NCI-H1105 (cell line): ENCODE data around the gene ANO1.

ENCODE experiments used
- DNase-seq: peaks from one replicate; lab custom pipeline; 2025; lab: John Stamatoyannopoulos, UW

ANO1 gene

DNA sequence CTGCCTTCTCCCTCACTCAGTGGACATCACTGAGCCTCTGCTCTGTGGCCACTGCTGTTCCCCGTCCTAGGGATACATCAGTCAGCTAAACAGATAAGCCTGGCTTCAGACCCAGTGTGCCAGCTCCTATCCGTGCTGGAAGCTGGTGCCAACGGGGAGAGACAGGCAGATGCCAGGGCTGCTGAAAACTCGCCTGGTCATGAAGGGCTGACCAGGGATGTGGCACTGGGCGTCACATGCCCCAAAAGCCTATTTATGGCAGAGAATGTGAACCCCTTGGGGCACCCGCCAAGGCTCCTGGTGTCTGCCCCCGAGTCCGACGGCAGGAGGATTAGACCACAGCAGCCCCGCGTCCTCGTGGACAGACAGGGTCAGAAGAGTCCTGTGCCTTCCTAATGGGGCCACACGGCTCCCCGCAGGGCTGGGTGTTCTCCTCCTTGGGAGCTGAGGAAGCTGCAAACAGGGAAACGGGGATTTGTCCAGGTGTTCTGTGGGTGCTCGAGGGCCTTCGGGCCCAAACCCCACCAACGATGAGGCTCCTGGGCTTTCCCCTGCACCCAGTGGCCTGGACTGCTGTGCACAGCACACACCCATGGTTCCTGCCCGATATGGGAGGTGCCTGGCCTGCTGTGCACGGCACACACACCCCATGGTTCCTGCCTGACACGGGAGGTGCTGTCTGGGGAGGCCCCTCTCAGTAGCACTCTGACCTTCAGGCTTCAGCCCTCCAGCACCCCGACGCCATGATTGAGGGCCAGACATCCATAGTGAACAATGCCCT is 19.9 kb downstream of the ANO1 start:
- DNase-seq: no peak

DNA sequence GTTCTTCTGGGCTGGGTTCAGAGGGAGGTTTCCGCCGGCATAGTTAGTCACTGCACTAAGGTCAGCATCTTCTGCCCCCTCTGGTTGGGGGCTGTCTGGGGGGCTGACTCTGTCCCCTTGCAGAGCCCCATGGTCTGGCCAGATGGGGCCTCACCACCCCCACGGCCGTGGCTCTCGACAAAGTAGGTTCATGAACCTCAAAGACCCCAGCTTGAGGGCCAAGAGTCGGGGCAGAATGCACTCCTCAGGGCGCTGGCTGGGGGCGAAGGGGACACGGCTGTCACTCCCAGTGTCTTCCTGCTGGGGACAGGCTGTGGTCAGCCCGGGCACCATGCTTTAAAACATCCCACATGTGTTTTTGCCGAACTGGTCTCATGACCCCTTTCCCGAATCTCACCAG is 20.8 kb downstream of the ANO1 start:
- DNase-seq: no peak

DNA sequence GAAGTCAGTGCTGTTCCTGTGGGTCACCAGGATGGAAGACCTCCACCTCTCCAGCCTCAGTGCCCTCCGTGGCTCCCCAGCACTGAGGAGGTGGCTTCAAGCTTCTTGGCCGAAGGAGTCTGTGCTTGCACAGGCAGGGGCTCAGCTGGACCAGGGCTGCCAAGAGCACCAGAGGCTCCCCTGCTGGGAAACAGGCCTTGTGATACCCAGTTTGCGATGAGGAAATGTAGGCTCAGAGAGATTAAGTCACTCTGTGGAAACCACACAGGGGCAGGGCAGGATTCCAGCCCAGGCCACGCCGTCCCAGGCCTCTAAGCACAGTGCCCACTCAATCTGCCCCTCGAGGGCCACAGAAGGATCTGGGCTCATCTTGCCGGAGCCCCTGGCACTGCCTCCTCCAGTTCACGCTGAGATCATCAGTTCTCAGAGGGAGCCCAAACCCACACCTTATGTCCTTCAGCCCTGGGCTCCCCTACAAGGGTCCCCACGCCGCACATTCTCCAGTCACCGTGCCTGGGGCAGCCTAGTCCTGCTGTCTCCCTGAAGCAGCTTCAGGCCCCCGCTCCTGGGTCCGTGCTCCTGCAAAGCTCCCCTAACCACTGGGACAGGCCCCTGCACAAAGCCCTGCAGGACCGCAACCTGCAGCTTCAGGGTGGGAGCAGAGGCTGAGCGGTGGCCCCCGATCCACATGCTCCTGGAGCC is 21.6 kb downstream of the ANO1 start:
- DNase-seq: no peak

DNA sequence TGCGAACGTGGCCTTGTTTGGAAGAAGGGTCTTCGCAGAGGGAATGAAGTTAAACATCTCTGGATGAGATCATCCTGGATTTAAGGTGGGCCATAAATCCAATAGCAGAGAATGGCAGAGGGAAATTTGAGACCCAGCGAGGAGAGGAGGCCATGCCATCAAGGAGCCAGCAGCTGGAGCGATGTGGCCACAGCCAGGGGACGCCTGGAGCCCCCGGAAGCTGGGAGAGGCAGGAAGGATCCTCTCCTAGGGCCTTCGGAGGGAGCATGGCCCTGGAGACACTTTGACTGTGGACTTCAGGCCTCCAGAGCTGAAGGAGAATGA is 22.1 kb downstream of the ANO1 start:
- no peak for DNase-seq

DNA sequence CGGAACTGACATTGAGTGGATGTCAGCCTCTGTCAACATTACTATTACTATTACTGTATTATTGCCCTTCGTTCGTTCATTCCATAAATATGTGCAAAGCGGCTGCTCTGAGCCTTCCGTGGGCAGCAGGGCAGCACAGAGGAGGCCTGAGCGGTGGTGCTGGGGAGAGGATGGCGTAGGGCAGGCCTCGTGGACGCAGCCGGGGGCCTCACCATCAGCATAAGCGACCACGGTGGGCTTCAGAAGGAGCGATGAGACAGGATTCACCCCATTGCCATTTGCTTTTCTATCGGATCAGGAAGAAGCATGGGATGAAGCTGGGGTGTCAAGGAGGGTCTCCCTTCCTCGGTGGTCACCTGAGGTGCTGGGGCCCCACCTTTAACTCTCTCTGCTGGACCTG is 22.7 kb downstream of the ANO1 start:
- DNase-seq: no peak

DNA sequence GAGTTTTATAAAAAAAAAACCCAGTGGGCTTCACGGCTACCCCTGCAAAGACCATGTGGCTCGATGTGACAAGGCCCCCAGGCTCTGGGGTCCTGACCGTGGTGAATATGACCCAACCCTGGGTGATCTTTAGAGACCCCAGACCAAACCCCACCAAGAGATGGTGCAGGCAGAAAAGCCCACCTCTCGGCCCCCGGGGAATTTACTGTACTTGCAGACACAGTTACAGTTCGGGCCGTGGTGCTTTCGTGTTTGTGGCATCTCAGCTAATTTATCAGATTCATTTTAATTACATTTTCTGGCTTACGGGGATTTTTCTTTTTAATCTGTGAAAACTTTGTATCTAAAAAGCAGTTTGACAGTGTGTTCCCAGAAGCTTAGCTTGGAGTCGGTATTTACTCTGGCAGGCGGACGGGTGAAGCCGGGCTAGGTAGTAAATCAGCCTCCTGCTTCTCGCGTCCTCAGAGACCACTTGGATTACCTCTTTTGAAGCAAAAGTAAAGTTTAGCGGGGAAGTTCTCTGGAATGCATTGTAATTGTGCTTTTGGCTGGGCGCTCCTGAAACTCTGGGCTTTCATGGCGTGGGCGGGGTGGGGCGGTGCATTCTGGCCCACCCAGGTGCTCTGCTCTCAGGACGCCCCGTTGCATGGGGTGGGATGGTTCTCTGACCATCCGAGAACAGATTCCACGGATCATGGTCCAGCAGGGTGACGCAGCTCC is 25.3 kb downstream of the ANO1 start:
- DNase-seq: no peak

DNA sequence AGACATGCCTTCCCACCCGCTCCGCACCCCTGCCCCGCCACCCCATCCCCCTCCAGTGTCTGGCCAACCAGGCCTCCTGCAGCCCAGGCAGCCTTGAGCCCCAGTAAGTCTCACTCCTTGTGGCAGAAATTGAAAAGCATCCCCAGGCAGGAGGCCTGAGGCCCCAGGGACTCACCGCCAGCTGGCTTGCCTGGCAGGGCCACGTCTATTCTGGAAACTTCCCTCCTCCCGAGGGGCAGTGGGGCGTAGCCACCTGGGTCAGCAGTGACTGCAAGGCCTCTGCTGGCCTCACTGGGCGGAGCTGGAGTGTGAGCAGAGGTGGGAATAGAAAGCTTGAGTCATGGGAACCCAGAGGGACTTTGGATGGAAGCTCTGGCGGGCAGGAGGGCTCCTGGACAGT is 26.3 kb downstream of the ANO1 start:
- no peak for DNase-seq

DNA sequence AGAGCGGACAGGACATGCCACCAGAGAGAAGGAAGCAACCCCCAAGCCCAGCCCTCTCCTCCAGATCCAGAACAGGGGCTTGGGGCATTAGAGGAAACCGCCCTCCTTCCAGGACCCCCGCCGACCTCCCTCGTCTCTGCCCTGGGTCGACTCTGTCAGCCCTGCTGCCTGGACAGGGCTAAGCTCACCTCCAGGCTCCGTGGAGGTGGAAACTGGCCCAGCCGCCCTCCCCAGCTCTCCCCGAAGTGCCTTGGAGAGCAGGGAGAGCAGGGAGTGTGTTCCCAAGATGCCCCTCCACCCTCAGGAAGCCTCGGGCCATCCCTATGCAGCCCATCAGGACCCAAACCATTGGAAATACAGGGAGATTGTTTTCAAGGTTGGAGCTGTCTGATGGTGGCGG is 26.8 kb downstream of the ANO1 start:
- DNase-seq: no peak

DNA sequence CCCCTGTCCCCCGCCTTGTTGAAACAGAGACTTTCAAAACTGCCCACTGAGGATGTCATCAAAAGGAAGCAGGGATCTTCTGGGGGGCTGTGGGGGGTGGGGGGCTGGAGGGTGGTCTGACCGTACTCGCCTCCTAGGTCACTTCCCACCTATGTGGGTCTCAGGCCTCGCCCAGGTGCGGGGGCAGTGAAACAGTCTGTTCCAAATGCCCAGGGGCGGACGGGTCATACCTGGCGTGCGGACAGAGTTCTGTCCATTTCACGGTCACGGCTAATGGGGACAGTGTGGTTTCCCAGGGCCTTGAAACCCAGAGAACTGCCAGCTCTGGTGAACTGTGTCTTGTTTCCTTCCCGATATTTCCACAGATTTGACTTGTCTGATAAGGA is 27.2 kb downstream of the ANO1 start:
- DNase-seq: no peak

DNA sequence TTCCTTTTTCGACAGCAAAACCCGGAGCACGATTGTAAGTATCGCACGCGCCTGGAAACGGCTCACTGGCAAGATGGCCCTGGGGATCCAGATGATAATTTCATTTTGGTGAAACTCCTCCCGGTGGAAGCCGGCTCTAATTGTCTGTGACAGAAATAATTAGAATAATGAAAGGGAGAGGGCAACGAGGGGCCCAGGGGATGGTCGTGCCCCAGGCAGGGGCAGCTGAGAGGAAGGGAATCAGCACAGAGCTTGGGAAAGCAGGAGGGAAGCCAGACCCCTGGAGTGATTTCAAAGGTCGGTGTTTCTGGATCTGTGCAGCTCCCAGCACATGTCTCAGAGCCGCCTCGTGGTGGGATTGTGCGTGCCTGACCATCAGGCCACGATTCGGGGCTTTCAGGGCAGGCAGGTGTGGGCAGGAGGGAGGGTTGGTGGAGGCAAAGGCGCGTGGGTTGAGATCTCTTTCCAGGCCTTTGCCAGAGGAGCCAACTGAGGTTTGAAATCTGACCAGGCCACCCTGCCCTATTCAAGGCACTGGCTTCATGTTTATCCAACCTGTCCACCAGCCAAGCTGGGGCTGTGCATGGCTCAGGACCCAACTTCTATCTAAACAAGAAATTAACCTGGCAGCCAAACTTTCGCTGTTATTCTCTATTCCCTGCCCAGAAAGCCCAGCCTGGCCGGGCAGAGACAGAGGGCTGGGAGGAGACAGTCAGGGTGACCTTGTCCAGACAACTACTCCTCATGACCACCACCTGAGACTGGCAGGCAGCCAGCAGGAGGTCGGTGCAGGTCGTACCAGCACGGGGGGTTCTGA is 27.8 kb downstream of the ANO1 start:
- no peak for DNase-seq

DNA sequence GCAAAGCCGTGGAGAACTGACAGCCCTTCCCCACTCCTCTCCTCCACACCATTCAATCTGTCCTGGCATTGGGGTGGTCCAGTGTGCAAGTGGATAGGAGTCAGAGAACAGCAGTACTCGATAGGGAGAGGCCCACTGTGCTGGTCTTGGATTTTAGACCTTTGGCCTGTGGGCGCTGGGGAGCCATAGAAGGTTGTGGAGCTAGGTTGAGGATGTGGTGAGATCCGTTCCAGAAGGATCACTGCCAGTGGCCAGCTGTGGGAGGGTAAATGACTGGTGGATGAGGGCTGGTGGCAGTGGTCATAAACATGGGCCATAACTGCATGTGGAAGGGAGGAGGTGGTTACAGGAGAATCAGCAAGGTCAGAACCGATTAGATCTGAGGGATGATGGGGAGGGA is 28.6 kb downstream of the ANO1 start:
- no peak for DNase-seq

DNA sequence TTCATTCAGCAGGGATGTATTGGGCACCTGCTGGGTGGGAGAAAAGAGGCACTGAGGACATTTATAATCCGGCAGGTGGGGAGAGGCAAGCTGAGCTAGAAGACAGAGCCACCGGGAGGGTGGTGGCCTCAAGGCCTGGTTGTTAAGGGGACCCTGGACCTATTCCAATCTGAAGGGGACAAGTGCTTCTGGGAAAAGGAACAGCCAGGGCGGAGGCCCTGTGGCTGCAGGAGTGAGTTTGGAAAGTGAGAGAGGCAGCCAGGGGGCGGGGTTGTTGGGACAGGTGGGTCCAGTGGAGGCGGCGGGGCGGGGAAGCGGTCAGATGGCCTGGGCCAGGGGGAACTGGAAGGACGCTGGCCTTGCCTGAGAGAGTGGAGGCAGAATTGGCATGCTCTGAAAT is 29.1 kb downstream of the ANO1 start:
- DNase-seq: no peak

DNA sequence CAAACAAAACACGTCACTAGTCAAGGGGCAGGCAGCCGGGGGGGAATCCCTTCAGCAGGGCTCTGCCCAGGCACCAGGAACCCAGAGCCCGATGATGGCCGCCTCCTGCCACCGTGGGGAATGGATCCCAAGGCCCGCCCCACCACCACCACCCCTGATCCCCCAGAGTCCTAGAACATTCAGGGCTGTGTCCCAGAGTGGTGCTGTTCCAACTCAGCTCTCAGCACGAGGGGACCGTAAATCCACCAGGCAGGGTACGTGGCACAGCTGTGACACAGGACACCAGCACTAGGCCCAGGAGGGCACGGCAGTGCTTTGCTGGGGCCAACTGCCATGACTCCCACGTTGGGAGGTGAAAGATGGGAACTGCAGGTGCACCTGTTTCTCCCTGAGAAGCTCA is 29.6 kb downstream of the ANO1 start:
- DNase-seq: no peak

DNA sequence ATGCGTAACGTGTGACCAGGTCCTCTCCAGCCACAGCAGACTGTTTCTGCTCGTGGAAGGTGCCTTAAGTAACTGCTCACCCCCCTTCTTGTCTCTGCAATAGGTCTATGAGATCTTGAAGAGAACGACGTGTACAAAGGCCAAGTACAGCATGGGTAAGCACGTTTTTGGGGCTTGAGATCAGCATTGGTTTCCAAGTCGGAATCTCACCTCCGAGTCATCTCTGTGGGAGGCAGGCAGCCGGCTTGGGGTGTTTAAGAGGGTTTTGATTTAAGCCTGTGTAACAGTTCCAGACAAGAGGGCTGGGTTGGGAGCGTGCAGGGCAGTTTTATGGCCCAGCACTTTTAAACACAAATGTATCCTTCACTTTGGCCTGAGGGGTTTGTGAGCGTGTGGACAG is 30.1 kb downstream of the ANO1 start:
- DNase-seq: no peak

DNA sequence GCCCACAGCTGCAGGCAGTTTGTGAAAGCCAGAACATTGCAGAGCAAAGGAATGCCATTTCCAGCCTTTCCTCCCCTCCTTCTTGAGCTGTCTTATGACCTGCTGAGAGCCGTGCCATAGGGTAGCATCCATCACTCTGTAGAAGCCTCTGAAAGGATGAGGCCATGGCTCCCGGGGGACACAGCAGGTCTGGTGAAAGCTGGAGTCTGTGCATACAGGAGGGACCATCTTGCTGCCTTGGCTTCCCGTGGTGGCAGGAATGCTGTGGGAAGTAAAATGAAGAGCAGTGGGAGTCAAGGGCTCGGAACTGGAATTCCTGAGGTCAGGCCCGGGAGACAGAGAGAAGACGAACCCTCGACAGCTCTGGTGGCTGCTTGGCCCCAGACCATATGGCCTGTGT is 30.9 kb downstream of the ANO1 start:
- DNase-seq: no peak

DNA sequence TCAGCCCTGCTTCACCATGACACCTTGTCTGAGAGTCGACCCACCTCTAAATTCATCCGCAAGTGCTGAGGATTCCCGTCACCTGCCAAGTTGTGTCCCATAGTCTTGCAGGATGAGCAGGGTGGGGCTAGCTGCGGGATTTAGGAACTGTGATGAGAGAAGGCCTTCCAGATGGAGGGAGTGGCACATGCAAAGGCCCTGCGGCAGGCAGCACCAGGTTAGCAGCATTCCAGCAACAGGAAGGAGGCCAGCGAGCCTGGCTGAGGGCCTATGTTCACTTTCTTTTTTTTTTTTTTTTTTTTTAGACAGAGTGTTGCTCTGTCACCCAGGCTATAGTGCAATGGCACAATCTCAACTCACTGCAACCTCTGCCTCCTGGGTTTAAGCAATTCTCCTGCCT is 31.8 kb downstream of the ANO1 start:
- DNase-seq: no peak

DNA sequence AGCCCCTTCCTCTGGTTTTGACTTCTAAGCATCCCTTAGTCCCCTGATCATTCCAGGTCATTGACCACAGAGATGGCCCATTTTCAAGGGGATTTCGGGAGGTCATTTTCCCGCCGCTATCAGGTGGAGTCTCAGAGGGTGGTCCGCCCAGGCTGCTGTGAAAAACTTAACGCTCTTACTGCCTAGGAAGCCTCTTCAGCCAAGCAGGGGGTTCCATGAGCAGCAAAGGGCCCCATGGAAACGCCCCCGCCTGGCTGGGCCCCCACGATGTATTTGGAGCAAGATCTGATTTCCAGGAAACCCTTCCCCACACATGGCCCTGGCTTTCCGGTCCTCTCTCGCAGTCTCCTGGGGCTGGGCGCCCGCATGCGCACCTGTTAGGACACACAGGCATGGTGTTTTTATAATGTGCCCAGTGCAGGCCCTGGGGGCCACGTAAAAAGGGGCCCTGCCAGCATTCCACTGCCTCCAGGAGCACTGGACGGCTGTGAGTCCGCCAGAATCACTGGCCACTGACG is 32.5 kb downstream of the ANO1 start:
- no peak for DNase-seq

DNA sequence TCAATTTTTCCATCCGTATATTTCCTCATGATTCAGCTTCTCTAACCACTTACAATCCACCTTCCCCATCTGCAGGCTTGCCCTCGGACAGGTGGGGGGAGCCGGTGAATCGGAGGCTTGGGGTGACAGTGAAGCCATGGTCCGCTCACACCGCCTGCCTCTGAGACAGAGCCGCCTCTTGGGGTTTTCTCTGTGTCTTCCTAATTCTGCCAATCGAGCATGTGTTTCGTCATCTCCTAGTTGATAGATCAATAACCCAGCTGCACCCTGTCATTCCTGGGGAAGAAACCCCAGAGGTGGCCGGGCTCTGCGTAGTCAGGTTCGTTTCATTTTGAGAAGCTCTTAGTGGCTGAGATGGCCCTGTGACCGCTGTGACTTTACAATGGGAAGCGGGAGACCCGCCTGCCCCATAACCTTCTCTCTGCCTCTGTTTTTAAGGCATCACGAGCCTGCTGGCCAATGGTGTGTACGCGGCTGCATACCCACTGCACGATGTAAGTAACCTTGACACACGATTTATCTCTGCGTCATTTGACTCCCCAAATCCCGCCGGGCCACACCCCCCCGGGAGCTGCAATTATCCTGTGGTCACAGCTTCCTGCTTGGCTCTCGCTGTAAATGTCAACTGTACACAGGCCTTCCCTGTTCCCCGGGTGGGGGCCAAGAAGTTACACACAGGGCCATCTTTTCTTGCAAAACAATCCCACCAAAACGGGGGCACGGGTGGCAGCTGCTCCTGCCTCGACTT is 33.3 kb downstream of the ANO1 start:
- DNase-seq: no peak

DNA sequence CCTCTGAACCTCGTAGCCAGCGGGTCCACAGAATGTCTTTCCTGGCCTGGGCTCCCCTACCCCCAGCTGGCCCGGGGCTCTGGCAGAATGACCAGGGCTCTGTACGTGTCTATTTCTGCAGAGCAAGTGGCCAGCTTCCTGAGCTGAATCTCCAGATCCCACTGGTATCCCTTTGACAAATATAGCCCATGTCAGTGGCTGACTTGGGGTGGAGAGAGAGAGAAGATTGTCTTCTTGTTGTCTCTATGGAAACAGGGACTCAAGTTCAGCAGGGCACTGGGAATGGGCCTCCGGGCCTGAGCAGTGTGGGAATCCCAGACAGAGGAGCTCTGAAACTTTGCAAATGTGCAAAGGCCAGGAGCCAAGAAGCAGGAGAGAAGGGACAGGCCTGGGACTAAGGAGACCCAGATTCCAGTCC is 33.9 kb downstream of the ANO1 start:
- no peak for DNase-seq

DNA sequence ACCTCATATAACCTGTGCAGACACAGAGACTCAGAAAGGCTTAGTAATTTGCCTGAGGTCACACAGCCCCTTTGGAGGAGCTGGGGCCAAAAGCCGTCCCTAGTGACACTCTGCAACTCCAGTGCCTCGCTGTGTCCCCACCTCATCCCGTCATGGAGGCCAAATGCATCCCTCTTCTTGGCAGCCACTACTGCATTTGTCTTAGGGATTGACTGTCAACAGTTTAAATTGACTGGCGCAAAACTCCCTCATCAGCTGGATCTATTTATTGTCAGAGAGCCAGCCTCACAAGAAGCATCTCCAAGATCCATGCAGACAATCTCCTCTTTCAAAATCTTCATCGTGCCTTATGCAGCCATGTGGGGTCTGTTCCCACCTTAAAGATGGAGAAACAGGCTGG is 35.7 kb downstream of the ANO1 start:
- DNase-seq: no peak

DNA sequence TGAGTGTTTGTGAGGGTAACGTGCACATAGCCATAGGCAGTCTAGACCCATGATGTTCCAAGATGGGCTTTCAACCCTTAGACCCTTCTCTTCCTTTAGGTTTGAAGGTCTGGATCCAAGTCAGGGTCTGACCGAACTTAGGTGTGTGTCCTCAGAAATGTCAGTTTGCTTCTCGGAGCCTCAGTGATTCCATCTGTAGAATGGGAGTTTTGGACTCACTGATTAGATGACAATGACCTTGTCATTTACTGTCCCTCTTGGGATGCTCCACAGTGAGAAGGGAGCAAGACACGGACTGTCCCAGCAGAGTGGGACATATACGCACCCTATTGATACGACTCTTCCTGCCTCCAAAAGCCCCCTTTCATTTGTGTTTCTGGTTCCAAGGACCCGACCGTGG is 37.7 kb downstream of the ANO1 start:
- DNase-seq: no peak
